ENCODE measurements around the gene TMEM131. TPM values are rescaled to one million over a fixed set of nuclear protein-coding genes. Genes with fewer than 3 reads are reported as not detected.

Gene TMEM131
- total RNA-seq, 6 donors from 2014 or later = 30.5 to 67.5 (median 39.7) TPM

DNA sequence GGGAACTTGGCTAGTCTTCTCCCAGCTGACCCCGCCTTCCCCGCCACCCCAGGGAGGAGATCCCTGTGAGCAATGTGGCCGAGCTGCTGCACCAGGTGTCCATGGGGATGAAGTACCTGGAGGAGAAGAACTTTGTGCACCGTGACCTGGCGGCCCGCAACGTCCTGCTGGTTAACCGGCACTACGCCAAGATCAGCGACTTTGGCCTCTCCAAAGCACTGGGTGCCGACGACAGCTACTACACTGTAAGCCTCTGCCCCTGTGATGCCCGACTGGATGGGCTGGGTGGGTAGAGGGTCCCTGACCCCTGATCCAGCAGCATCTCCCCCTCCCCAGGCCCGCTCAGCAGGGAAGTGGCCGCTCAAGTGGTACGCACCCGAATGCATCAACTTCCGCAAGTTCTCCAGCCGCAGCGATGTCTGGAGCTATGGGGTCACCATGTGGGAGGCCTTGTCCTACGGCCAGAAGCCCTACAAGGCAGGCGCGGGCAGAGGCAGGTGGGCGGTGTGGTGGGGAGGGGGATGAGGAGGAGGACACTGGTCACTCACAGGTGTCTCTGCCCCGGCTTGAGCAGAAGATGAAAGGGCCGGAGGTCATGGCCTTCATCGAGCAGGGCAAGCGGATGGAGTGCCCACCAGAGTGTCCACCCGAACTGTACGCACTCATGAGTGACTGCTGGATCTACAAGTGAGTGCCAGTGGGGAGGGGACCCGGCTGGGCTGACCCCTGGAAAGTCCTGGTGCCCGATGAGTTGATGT, 258.1 kb downstream of the TMEM131 start:
- Histone ChIP-seq H3K27ac (no peak overlapping the region), H3K4me1 (peaks cover 0 to 6% (median 0%) of the 10 kb centered on the region in 4 donors), H3K36me3 (no peaks in the 10 kb centered on the region), H3K27me3 (no peaks in the 10 kb centered on the region), H3K9me3 (no peaks in the 10 kb centered on the region), H3K4me3 (no peak overlapping the region)
- TF ChIP-seq, protein P1, sequence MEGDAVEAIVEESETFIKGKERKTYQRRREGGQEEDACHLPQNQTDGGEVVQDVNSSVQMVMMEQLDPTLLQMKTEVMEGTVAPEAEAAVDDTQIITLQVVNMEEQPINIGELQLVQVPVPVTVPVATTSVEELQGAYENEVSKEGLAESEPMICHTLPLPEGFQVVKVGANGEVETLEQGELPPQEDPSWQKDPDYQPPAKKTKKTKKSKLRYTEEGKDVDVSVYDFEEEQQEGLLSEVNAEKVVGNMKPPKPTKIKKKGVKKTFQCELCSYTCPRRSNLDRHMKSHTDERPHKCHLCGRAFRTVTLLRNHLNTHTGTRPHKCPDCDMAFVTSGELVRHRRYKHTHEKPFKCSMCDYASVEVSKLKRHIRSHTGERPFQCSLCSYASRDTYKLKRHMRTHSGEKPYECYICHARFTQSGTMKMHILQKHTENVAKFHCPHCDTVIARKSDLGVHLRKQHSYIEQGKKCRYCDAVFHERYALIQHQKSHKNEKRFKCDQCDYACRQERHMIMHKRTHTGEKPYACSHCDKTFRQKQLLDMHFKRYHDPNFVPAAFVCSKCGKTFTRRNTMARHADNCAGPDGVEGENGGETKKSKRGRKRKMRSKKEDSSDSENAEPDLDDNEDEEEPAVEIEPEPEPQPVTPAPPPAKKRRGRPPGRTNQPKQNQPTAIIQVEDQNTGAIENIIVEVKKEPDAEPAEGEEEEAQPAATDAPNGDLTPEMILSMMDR (IDR thresholded peaks at IDR 0.05) = no peak
- TF ChIP-seq EP300 (IDR thresholded peaks at IDR 0.05) = no peak
- no peak for TF ChIP-seq POLR2A (IDR thresholded peaks at IDR 0.05)
- no peak for TF ChIP-seq POLR2AphosphoS5 (IDR thresholded peaks at IDR 0.05)
- WGBS, 2 donors = 94 to 95% methylated on average over 29 to 32 of the region's 32 CpGs
- ATAC-seq (ENCODE audit: low FRiP score in 2 of 2) (no peak), DNase-seq (peak; percentile 19 to 57)

DNA sequence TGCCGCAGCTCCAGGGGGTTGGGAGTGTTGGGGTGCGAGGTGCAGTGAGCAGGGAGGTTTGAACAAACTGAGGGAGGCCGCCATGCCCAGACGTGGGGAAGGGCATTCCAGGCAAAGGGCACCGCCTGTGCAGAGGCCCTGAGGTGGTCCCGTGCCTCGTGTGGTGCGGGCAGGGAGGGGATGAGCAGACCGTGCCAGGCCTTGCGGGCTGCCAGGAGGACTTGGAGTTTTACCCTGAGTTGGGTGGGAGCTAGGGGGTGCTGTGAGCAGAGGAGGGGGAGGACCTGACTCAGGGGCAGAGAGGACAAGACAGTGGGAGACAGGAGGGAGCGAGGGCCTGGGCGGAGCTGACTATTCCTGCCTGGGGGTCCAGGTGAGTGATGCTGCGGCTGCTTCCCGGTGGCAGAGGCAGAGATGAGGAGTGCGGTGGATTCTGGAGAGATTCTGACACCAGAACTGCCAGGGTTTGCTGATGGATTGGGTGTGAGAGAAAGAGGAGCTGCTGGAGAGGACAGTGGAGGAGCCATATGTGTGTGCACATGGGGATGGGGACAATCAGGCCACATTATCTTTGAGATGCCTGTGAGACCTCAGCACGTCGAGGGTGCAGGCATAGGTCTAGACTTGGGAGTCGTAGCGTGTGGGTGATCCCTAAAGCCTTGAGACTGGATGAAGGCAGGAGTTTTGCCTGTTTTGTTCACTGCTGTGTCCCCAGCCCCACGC, 259.0 kb downstream of the TMEM131 start:
- DNase-seq = peak; percentile 18 to 64
- H3K9me3 ChIP-seq = no peaks in the 10 kb centered on the region
- WGBS, 2 donors = 82 to 85% methylated on average over 20 of the region's 20 CpGs
- peaks cover 0 to 6% (median 0%) of the 10 kb centered on the region in 4 donors for H3K4me1 ChIP-seq
- TF ChIP-seq POLR2A (IDR thresholded peaks at IDR 0.05) (no peak), EP300 (IDR thresholded peaks at IDR 0.05) (no peak), POLR2AphosphoS5 (IDR thresholded peaks at IDR 0.05) (no peak)
- TF ChIP-seq, protein P1 (IDR thresholded peaks at IDR 0.05) = no peak
- no peaks in the 10 kb centered on the region for H3K27me3 ChIP-seq
- no peak for ATAC-seq (ENCODE audit: low FRiP score in 2 of 2)
- no peak overlapping the region for H3K4me3 ChIP-seq
- H3K27ac ChIP-seq = no peak overlapping the region
- H3K36me3 ChIP-seq = no peaks in the 10 kb centered on the region

DNA sequence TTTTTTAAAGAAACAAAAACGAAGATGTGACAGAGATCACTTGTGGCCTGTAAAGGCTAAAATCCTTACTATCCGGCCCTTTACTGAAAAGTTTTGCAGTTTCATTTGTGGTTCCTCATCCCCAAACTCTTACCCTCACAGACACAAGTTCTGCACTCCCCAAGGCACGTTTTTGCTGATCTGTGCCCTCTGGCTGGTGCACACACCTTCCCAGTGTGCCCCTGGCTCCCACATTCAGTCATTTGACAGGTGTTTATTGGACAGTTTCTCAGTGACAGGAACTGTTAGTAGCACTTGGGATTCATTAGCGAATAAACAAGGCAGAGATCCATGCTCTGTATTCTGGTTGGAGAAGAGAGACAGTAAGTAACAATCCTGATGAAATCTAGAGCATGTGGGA, 259.6 kb downstream of the TMEM131 start:
- no peak for DNase-seq
- 68 to 70% methylated on average over 4 of the region's 4 CpGs for WGBS, 2 donors
- no peak overlapping the region for H3K4me3 ChIP-seq
- no peaks in the 10 kb centered on the region for H3K27me3 ChIP-seq
- ATAC-seq (ENCODE audit: low FRiP score in 2 of 2) = no peak
- no peak overlapping the region for H3K27ac ChIP-seq
- peaks cover 0 to 6% (median 0%) of the 10 kb centered on the region in 4 donors for H3K4me1 ChIP-seq
- no peaks in the 10 kb centered on the region for H3K36me3 ChIP-seq
- H3K9me3 ChIP-seq = no peaks in the 10 kb centered on the region
- TF ChIP-seq POLR2AphosphoS5 (IDR thresholded peaks at IDR 0.05) = no peak
- TF ChIP-seq, protein P1 (IDR thresholded peaks at IDR 0.05) = no peak
- no peak for TF ChIP-seq EP300 (IDR thresholded peaks at IDR 0.05)
- no peak for TF ChIP-seq POLR2A (IDR thresholded peaks at IDR 0.05)

DNA sequence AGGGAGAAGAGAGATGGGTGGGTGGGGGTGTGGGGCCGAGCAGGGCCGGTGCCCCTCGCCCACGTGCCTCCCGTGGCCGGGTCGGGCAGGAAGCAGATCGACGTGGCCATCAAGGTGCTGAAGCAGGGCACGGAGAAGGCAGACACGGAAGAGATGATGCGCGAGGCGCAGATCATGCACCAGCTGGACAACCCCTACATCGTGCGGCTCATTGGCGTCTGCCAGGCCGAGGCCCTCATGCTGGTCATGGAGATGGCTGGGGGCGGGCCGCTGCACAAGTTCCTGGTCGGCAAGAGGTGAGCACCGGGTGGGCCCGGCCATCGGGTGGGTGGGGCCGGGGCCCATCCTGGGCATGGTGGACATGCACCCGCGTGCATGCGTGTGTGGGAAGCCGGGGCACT, 260.6 kb downstream of the TMEM131 start:
- Histone ChIP-seq H3K27ac (no peak overlapping the region), H3K27me3 (no peaks in the 10 kb centered on the region), H3K36me3 (no peaks in the 10 kb centered on the region), H3K4me1 (no peaks in the 10 kb centered on the region), H3K4me3 (no peak overlapping the region), H3K9me3 (peaks cover 0 to 6% (median 4%) of the 10 kb centered on the region in 4 donors)
- peak; percentile 19 to 78 for DNase-seq
- TF ChIP-seq, protein P1 (IDR thresholded peaks at IDR 0.05) = no peak
- TF ChIP-seq POLR2AphosphoS5 (IDR thresholded peaks at IDR 0.05) (no peak), EP300 (IDR thresholded peaks at IDR 0.05) (no peak), POLR2A (IDR thresholded peaks at IDR 0.05) (no peak)
- 92 to 96% methylated on average over 14 to 18 of the region's 29 CpGs for WGBS, 2 donors
- ATAC-seq (ENCODE audit: low FRiP score in 2 of 2) = no peak

Measured in upper lobe of left lung (tissue), 6 donors.